Right lobe of liver (tissue), 4 donors: ENCODE measurements around the gene POLR3H.

ENCODE experiments used
- CTCF ChIP-seq, 4 donors: fragments of 200-600 bp in 3 of 4; fragments of 450-650 bp in 1 of 4; IDR thresholded peaks; one replicate each; pipeline versions ENCODE4 v1.5.1 to v1.8.0; 2016 to 2022; ENCODE audit warnings: antibody characterized with exemption in 4 of 4, mild to moderate bottlenecking in 2 of 4
- POLR2A ChIP-seq: fragments of 450-650 bp; IDR thresholded peaks from one replicate; pipeline ENCODE4 v1.6.1; 2017; ENCODE audit warnings: antibody characterized with exemption, mild to moderate bottlenecking
- donor health status: DM: no; HTN: no; CAD: no.
- donor health status: DM: no; HTN: no; CAD: no.
- donor health status: DM: no; HTN: yes; CAD: no.

DNA sequence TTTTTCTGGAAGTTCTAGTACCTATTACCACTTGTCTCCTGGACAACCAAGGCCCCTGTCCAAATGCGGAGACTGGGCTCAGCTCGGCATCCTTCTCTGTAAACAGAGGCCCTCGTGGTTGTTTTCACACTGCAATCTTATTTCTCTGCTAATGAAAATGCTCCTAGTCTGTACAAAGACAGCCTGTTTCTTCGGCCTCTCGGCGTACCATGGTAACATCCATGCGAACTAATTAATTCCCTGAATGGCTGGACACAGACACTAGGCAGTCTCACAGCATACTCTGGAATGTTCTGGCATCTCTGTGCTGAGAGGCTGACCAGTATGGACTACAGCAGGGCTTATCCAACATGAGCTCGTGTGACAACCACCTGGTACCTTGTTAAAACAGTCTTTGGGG is 5.7 kb downstream of the POLR3H start:
- TF ChIP-seq CTCF (IDR thresholded peaks at IDR 0.05) (no peak), POLR2A (no peak)
